ENCODE data around the gene IL9R. TPM values are rescaled to one million over a fixed set of nuclear protein-coding genes. Genes with fewer than 3 reads are reported as not detected.
"Not testable (repeated sequence)": the region's sequence is repeated elsewhere in the genome, so short reads cannot be mapped to it uniquely, and the experiment has no call there.

Gene IL9R
- polyA plus RNA-seq, 1 donor = 0.48 TPM

DNA sequence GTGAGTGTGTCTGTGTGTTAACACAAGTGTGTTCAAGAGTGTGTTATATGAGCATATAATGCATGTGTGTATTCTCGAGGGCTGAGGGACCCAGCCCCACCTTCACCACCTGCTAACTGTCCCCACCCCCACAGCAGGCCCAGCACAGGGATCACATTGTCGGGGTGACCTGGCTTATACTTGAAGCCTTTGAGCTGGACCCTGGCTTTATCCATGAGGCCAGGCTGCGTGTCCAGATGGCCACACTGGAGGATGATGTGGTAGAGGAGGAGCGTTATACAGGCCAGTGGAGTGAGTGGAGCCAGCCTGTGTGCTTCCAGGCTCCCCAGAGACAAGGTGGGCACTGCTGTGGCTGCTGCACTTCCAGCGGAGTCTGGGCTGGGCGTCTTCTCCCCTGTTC, 7.6 kb downstream of the IL9R start:
- no CpG with 5 or more reads among the region's 6 CpGs for WGBS (ENCODE audit: insufficient coverage, low lambda C conversion rate)
- Histone ChIP-seq H3K36me3 (ENCODE audit: control insufficient read depth, insufficient read depth, low read length) (no peaks in the 10 kb centered on the region), H3K27ac (ENCODE audit: low read length) (no peak overlapping the region), H3K27me3 (ENCODE audit: control insufficient read depth, insufficient read depth, low read length) (no peaks in the 10 kb centered on the region), H3K4me1 (ENCODE audit: control insufficient read depth, insufficient read depth, low read length) (no peaks in the 10 kb centered on the region), H3K9me3 (ENCODE audit: control insufficient read depth, low read depth, low read length) (peaks cover 10% of the 10 kb centered on the region), H3K4me3 (ENCODE audit: low read length) (no peak overlapping the region)
- DNase-seq = no peak

DNA sequence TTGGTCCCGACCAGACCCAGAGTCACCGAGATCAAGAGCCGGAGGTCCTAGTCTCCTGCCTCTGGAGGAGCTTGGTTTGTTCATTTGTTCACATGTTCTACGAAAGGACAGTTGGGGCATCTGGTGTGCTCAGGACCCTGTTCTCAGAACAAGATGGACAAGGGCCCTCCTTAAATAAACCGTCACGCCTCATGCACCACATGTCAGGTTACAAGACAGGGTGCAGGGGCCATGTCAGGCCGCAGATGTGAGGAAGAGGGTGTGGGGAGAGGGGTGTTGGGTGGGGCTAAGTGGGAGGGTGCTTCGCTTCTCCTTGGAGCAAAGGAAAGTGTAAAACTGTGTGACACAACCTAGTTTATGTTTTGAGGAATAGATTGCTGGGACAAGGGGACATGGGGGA, 9.0 kb downstream of the IL9R start:
- H3K27me3 ChIP-seq (ENCODE audit: control insufficient read depth, insufficient read depth, low read length); H3K36me3 ChIP-seq (ENCODE audit: control insufficient read depth, insufficient read depth, low read length); H3K4me1 ChIP-seq (ENCODE audit: control insufficient read depth, insufficient read depth, low read length); H3K4me3 ChIP-seq (ENCODE audit: low read length); DNase-seq; H3K27ac ChIP-seq (ENCODE audit: low read length): not testable (repeated sequence)
- no CpG with 5 or more reads among the region's 8 CpGs for WGBS (ENCODE audit: insufficient coverage, low lambda C conversion rate)
- H3K9me3 ChIP-seq (ENCODE audit: control insufficient read depth, low read depth, low read length) = peaks cover 10% of the 10 kb centered on the region

DNA sequence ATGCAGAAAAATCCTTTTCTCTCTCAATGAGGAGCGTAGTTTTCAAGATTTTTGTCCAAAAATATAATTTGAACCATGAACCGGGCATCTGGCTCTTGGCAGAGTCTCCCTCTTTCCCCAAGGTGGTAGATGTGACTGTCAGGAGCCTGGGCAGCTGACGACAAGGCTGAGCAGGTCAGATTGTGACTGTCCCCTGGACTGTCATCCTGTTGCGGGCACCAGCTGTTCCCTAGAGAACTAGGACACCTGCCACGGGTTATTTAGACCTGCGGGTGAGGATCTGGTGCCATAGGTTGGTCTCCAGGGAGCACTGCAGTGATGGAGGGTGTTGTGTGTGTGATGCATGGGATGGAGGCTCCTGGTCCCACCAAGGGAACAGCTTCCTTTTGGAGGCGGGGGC, 10.9 kb downstream of the IL9R start:
- H3K4me3 ChIP-seq (ENCODE audit: low read length); H3K4me1 ChIP-seq (ENCODE audit: control insufficient read depth, insufficient read depth, low read length); H3K27ac ChIP-seq (ENCODE audit: low read length); H3K36me3 ChIP-seq (ENCODE audit: control insufficient read depth, insufficient read depth, low read length); H3K27me3 ChIP-seq (ENCODE audit: control insufficient read depth, insufficient read depth, low read length); H3K9me3 ChIP-seq (ENCODE audit: control insufficient read depth, low read depth, low read length); DNase-seq: not testable (repeated sequence)
- WGBS (ENCODE audit: insufficient coverage, low lambda C conversion rate) = no CpG with 5 or more reads among the region's 7 CpGs

DNA sequence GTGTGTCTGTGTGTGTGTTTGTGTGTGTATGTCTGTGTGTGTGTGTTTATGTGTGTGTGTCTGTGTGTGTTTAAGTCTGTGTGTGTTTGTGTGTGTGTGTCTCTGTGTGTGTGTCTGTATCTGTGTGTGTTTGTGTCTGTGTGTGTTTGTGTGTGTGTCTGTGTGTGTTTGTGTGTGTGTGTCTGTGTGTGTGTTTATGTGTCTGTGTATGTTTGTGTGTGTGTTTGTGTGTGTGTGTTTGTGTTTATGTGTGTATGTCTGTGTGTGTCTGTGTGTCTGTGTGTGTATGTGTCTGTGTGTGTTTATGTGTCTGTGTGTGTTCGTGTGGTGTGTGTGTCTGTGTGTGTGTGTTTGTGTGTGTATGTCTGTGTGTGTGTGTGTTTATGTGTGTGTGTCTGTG, 11.4 kb downstream of the IL9R start:
- H3K4me3 ChIP-seq (ENCODE audit: low read length) = no peak overlapping the region
- no peaks in the 10 kb centered on the region for H3K36me3 ChIP-seq (ENCODE audit: control insufficient read depth, insufficient read depth, low read length)
- H3K9me3 ChIP-seq (ENCODE audit: control insufficient read depth, low read depth, low read length) = peaks cover 4% of the 10 kb centered on the region
- no peak overlapping the region for H3K27ac ChIP-seq (ENCODE audit: low read length)
- H3K4me1 ChIP-seq (ENCODE audit: control insufficient read depth, insufficient read depth, low read length) = no peaks in the 10 kb centered on the region
- WGBS (ENCODE audit: insufficient coverage, low lambda C conversion rate) = no CpG with 5 or more reads among the region's 1 CpG
- no peak for DNase-seq
- H3K27me3 ChIP-seq (ENCODE audit: control insufficient read depth, insufficient read depth, low read length) = no peaks in the 10 kb centered on the region

DNA sequence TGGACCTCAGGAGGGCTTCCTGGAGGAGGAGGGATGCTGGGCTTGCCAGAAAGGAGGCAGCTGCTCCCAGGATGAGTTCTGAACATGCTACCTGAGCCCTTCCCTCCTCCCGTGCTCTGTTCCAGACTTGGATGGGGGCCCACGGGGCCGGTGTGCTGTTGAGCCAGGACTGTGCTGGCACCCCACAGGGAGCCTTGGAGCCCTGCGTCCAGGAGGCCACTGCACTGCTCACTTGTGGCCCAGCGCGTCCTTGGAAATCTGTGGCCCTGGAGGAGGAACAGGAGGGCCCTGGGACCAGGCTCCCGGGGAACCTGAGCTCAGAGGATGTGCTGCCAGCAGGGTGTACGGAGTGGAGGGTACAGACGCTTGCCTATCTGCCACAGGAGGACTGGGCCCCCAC, 12.2 kb downstream of the IL9R start:
- not testable (repeated sequence) for H3K4me1 ChIP-seq (ENCODE audit: control insufficient read depth, insufficient read depth, low read length); H3K27ac ChIP-seq (ENCODE audit: low read length); H3K27me3 ChIP-seq (ENCODE audit: control insufficient read depth, insufficient read depth, low read length); H3K9me3 ChIP-seq (ENCODE audit: control insufficient read depth, low read depth, low read length); H3K4me3 ChIP-seq (ENCODE audit: low read length); H3K36me3 ChIP-seq (ENCODE audit: control insufficient read depth, insufficient read depth, low read length); DNase-seq
- WGBS (ENCODE audit: insufficient coverage, low lambda C conversion rate) = no CpG with 5 or more reads among the region's 9 CpGs

DNA sequence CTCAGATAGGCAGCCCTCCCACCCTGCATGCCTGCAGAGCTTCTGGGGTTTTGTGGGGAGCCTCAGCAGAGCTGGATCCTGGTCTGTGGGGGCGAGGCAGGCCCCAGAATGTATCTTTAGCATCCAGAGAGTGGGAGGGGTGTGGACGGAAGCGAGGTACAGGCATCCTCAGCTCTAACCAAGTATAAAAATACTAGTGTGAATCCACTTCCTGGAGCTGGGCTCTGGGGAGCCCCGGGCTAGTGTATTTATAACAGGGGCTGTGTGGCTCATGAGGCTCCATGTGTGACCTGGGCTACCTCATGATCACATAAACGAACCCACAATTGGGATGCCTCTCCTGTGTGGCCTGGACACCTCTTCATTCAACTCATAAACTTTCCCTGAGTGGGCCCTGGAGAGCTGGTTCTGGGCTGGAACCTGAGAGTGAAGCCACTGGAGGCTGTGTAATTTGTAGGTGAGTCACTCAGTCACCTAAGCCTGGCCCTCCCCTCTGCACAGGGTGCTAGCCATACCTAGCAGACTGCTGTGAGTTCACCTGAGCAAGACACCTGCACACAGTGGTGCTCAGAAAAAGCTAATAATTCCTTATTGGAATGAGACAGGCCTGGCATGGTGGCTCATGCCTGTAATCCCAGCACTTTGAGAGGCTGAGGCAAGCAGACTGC, 15.9 kb downstream of the IL9R start:
- not testable (repeated sequence) for H3K27ac ChIP-seq (ENCODE audit: low read length); H3K4me3 ChIP-seq (ENCODE audit: low read length); H3K9me3 ChIP-seq (ENCODE audit: control insufficient read depth, low read depth, low read length); H3K27me3 ChIP-seq (ENCODE audit: control insufficient read depth, insufficient read depth, low read length); H3K36me3 ChIP-seq (ENCODE audit: control insufficient read depth, insufficient read depth, low read length); H3K4me1 ChIP-seq (ENCODE audit: control insufficient read depth, insufficient read depth, low read length); DNase-seq
- no CpG with 5 or more reads among the region's 5 CpGs for WGBS (ENCODE audit: insufficient coverage, low lambda C conversion rate)

DNA sequence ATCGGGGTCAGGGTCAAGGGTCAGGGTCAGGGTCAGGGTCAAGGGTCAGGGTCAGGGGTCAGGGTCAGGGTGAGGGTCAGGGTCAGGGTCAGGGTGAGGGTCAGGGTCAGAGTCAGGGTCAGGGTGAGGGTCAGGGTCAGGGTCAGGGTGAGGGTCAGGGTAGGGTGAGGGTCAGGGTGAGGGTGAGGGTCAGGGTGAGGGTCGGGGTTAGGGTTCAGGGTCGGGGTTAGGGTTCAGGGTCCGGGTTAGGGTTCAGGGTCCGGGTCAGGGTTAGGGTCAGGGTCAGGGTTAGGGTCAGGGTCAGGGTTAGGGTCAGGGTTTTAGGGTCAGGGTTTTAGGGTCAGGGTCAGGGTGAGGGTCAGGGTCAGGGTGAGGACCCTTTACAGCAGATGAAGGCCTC, 22.4 kb downstream of the IL9R start:
- not testable (repeated sequence) for H3K4me3 ChIP-seq (ENCODE audit: low read length); DNase-seq; H3K36me3 ChIP-seq (ENCODE audit: control insufficient read depth, insufficient read depth, low read length); H3K9me3 ChIP-seq (ENCODE audit: control insufficient read depth, low read depth, low read length); H3K27ac ChIP-seq (ENCODE audit: low read length); H3K27me3 ChIP-seq (ENCODE audit: control insufficient read depth, insufficient read depth, low read length); H3K4me1 ChIP-seq (ENCODE audit: control insufficient read depth, insufficient read depth, low read length)
- no CpG with 5 or more reads among the region's 5 CpGs for WGBS (ENCODE audit: insufficient coverage, low lambda C conversion rate)

DNA sequence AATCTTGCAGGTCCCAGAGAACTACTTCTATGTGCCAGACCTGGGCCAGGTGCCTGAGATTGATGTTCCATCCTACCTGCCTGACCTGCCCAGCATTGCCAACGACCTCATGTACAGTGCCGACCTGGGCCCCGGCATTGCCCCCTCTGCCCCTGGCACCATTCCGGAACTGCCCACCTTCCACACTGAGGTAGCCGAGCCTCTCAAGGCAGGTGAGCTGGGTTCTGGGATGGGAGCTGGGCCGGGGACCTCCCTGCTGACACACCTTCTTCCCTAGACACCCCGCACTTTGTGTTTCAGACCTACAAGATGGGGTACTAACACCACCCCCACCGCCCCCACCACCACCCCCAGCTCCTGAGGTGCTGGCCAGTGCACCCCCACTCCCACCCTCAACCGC, 25.5 kb downstream of the IL9R start:
- WGBS (ENCODE audit: insufficient coverage, low lambda C conversion rate) = no CpG with 5 or more reads among the region's 9 CpGs
- not testable (repeated sequence) for H3K4me1 ChIP-seq (ENCODE audit: control insufficient read depth, insufficient read depth, low read length)

DNA sequence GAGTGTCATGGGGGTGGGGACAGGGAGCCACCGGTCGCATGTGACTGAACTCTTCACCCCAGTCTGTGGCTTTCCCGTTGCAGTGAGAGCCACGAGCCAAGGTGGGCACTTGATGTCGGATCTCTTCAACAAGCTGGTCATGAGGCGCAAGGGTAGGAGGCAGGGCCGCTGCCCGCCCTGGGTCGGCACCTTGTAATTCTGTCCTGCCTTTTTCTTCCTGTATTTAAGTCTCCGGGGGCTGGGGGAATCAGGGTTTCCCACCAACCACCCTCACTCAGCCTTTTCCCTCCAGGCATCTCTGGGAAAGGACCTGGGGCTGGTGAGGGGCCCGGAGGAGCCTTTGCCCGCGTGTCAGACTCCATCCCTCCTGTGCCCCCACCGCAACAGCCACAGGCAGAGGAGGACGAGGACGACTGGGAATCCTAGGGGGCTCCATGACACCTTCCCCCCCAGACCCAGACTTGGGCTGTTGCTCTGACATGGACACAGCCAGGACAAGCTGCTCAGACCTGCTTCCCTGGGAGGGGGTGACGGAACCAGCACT, 27.5 kb downstream of the IL9R start:
- H3K27me3 ChIP-seq (ENCODE audit: control insufficient read depth, insufficient read depth, low read length); H3K4me1 ChIP-seq (ENCODE audit: control insufficient read depth, insufficient read depth, low read length); H3K4me3 ChIP-seq (ENCODE audit: low read length); H3K27ac ChIP-seq (ENCODE audit: low read length); H3K9me3 ChIP-seq (ENCODE audit: control insufficient read depth, low read depth, low read length); H3K36me3 ChIP-seq (ENCODE audit: control insufficient read depth, insufficient read depth, low read length); DNase-seq: not testable (repeated sequence)
- WGBS (ENCODE audit: insufficient coverage, low lambda C conversion rate) = no CpG with 5 or more reads among the region's 17 CpGs

More for the DNA sequence above, 25.5 kb downstream of the IL9R start:
- H3K36me3 ChIP-seq (ENCODE audit: control insufficient read depth, insufficient read depth, low read length); H3K27ac ChIP-seq (ENCODE audit: low read length); DNase-seq; H3K4me3 ChIP-seq (ENCODE audit: low read length); H3K9me3 ChIP-seq (ENCODE audit: control insufficient read depth, low read depth, low read length); H3K27me3 ChIP-seq (ENCODE audit: control insufficient read depth, insufficient read depth, low read length): not testable (repeated sequence)

DNA sequence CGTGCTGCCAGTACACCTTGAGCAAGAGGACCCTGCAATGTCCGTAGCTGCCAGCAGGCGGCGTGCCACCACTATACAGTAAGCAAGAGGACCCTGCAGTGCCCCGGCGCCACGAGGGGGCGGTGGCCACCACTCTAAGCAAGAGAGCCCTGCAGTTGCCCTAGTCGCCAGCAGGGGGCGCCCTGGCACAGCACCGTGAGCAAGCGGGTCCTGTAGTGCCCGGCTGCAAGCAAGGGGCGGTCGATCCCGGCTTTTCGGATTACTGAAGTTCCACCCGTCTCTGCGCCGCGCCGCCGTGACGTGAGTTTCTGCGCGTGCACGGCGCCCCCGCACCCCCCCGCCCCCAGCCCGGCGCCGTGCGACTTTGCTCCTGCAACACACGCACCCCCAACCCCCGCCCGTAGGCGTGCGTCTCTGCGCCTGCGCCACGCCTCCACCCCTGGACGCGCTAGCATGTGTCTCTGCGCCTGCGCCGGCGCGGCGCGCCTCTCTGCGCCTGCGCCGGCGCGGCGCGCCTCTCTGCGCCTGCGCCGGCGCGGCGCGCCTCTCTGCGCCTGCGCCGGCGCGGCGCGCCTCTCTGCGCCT, 31.2 kb downstream of the IL9R start:
- not testable (repeated sequence) for H3K9me3 ChIP-seq (ENCODE audit: control insufficient read depth, low read depth, low read length); H3K4me3 ChIP-seq (ENCODE audit: low read length); H3K27me3 ChIP-seq (ENCODE audit: control insufficient read depth, insufficient read depth, low read length); DNase-seq; H3K36me3 ChIP-seq (ENCODE audit: control insufficient read depth, insufficient read depth, low read length); H3K27ac ChIP-seq (ENCODE audit: low read length); H3K4me1 ChIP-seq (ENCODE audit: control insufficient read depth, insufficient read depth, low read length)
- WGBS (ENCODE audit: insufficient coverage, low lambda C conversion rate) = no CpG with 5 or more reads among the region's 73 CpGs

DNA sequence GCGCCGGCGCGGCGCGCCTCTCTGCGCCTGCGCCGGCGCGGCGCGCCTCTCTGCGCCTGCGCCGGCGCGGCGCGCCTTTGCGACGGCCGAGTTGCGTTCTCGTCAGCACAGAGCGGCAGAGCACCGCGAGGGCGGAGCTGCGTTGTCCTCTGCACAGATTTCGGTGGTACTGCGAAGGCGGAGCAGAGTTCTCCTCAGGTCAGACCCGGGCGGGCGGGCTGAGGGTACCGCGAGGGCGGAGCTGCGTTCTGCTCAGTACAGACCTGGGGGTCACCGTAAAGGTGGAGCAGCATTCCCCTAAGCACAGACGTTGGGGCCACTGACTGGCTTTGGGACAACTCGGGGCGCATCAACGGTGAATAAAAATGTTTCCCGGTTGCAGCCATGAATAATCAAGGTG, 31.8 kb downstream of the IL9R start:
- DNase-seq; H3K4me3 ChIP-seq (ENCODE audit: low read length); H3K9me3 ChIP-seq (ENCODE audit: control insufficient read depth, low read depth, low read length); H3K4me1 ChIP-seq (ENCODE audit: control insufficient read depth, insufficient read depth, low read length); H3K36me3 ChIP-seq (ENCODE audit: control insufficient read depth, insufficient read depth, low read length); H3K27ac ChIP-seq (ENCODE audit: low read length); H3K27me3 ChIP-seq (ENCODE audit: control insufficient read depth, insufficient read depth, low read length): not testable (repeated sequence)
- WGBS (ENCODE audit: insufficient coverage, low lambda C conversion rate) = no CpG with 5 or more reads among the region's 46 CpGs

Data from large intestine (tissue), 3 donors.